ENCODE results near the gene KATNB1.

DNA sequence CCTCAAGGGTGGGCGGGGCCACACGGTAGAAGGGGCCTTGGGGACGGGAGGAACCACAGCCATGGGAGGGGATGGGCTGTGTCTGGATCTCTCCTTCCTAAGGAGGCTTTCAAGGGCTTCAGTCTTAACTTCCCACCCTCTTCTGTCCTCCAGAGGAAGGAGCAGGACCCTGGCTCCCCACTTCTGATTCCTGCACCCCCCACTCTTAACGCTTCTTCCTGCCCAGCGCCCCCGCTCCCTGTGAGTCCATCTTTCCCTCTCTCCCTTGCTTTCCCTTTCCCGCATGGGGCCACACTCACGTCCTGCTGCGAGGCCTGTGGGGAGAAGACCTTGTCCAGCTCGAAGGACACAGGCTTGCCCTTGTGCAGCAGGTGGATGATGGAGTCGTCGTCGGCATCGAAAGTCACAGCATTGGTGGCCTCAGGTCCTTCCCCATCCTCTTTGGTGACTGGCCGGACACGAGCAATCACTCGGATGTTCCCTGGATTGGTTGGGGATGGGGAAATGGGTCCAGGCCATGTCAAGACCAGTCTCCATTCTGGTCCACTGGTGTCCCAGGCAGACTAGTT, 29.7 kb downstream of the KATNB1 start:
- TF ChIP-seq, protein P1, sequence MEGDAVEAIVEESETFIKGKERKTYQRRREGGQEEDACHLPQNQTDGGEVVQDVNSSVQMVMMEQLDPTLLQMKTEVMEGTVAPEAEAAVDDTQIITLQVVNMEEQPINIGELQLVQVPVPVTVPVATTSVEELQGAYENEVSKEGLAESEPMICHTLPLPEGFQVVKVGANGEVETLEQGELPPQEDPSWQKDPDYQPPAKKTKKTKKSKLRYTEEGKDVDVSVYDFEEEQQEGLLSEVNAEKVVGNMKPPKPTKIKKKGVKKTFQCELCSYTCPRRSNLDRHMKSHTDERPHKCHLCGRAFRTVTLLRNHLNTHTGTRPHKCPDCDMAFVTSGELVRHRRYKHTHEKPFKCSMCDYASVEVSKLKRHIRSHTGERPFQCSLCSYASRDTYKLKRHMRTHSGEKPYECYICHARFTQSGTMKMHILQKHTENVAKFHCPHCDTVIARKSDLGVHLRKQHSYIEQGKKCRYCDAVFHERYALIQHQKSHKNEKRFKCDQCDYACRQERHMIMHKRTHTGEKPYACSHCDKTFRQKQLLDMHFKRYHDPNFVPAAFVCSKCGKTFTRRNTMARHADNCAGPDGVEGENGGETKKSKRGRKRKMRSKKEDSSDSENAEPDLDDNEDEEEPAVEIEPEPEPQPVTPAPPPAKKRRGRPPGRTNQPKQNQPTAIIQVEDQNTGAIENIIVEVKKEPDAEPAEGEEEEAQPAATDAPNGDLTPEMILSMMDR (IDR thresholded peaks at IDR 0.05; ENCODE audit: poor library complexity, severe bottlenecking) = no peak
- TF ChIP-seq EP300 (conservative IDR thresholded peaks at IDR 0.05; ENCODE audit: poor library complexity, severe bottlenecking) (no peak), TAF1 (IDR thresholded peaks at IDR 0.05; ENCODE audit: low read depth) (no peak), EZH2 (IDR thresholded peaks at IDR 0.05; ENCODE audit: borderline replicate concordance, insufficient read depth, low read length, poor library complexity, severe bottlenecking) (no peak)

All from neural cell (in vitro differentiated cells).